ENCODE data around the gene ARHGEF38.

The ARHGEF38 gene, protein sequence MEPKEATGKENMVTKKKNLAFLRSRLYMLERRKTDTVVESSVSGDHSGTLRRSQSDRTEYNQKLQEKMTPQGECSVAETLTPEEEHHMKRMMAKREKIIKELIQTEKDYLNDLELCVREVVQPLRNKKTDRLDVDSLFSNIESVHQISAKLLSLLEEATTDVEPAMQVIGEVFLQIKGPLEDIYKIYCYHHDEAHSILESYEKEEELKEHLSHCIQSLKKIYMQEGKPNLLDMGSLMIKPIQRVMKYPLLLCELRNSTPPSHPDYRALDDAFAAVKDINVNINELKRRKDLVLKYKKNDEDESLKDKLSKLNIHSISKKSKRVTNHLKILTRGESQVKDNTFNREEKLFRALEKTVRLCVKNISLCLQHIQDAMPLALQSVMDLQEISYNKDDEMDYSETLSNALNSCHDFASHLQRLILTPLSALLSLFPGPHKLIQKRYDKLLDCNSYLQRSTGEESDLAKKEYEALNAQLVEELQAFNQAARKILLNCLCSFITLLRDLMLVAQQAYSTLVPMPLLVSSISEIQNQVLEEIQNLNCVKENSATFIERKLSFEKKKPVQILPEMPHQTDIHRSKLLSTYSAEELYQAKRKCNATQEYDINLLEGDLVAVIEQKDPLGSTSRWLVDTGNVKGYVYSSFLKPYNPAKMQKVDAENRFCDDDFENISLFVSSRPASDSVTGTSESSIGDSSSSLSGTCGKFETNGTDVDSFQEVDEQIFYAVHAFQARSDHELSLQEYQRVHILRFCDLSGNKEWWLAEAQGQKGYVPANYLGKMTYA

DNA sequence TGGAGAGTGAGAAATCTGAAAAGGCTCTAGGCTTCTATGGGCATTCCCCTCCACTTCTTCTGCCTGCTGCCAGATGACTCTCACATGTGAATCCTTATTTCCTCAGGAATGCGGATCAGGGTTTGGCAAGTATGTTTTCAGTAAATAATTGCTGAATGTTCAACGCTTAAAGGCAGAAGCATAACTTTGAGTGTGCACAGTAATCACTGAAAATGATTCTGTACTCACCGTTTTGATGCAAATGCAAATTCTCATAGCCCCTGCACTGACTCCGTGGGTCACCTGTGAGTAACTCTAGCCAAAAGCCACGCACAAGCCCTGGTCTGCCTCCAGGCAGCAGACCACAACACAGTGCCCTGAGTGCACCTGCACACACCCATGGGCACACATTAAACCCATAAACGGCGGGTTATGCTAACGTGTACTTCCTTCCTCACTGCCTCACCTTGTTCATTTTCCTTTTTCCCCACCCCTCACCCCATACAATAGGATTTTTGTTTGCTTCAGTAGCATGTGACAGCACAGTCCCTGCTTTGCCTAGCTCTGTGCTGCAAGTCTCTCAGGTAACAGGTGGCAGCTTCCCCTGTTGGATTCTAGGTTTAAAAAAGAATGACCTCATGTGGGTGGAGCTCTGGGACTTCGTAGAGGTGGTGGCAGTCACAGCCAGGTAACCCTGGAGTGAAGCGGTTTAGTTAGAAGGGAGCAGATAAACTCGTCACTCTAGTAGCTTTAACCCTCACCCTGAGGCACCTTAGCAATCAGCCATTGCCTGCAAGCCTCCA, at the start of gene ARHGEF38:
TSS of gene ARHGEF38 (plus strand) at position 656 of the 782 bp plus-strand sequence. CDS start 146 bp downstream, outside the sequence.
- no peak for DNase-seq

DNA sequence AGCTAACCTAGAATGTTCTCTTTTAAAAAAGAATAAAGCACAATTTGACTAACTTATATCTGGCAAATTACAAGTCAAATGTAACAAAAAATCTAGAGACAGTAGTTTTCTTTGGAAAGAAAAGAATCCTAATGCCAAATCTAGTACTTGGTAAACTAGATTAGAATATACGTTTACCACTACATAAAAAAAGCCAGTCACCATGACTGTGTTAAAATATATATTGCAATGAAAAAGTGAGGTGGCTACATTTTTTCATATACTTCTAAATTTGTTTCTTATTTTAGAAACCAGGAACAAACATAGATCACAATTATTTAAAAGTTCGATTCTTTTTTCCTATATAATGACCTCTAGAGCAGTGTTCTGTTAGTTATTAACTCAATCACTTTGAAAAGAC, 48.9 kb upstream of the ARHGEF38 start:
- no peak for DNase-seq

DNA sequence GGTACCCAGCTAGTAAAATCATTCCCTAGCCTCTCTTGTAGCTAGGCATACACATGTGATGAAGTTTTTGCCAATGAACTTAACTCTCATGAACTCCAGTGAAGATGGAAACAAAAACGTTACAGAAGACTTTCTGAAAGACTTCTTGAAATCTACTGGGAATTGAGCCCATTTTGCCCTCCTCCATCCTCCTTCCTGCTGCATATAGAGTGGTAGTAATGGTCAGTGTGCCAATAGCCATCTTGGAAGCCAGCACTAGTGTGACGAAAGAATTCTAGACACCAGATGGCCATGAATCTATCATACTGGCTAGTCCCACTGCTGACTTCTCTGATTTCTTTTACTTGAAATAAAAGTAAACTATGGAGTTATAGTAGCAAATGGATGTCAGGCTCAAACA, 47.7 kb upstream of the ARHGEF38 start:
- DNase-seq, result no peak

DNA sequence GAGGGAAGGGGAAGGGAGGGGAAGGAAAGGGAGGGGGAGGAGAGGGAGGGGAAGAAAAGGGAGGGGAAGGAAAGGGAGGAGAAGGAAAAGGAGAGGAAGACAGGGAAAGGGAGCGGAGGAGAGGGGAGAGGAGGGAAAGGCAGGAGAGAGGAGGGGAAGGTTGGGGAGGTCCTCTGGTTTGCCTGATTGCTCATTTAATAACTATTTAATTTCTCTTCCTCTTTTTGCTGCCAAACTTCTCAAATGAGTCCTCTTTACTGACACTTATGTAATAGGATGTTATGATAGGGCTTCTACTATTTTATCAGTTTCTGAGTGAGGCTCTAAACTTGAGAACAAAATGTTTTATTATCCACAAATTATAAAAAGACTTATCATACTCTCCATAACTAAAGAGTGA, 43.1 kb upstream of the ARHGEF38 start:
- DNase-seq, result no peak

DNA sequence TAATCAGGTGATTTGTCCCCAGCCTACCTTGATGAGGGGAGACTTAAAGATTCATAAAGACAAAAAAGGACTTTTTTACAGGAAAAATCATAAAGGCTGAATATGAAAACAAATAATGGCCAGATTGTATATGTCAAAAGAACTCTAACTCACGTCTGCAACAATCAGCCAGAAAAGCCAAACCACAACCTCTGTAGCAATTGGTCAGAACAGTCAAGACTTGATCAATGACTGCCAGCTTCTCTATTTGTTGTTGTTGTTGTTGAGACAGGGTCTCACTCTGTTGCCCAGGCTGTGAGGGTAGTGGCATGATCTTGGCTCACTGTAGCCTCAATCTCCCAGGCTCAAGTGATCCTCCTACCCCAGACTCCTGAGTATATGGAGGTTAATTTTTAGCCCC, 42.7 kb upstream of the ARHGEF38 start:
- no peak for DNase-seq

DNA sequence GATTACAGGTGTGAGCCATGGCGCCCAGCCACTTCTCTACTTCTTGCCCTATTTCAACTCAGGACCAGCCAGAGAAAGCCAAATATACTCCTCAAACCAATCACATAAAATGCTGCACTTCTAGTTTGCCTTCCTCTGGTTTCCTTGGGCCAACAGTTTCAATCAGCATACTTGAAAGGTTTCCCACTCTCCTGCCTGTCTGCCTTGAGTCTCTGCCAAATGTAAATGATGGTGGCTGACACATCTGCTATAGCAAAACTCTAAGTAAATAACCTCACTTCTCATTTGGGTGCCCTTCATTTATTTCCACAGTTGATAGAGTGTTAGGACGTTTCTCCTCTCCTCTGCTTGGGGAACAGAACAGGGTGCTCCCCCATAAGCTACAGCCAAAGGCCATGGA, 42.2 kb upstream of the ARHGEF38 start:
- no peak for DNase-seq

DNA sequence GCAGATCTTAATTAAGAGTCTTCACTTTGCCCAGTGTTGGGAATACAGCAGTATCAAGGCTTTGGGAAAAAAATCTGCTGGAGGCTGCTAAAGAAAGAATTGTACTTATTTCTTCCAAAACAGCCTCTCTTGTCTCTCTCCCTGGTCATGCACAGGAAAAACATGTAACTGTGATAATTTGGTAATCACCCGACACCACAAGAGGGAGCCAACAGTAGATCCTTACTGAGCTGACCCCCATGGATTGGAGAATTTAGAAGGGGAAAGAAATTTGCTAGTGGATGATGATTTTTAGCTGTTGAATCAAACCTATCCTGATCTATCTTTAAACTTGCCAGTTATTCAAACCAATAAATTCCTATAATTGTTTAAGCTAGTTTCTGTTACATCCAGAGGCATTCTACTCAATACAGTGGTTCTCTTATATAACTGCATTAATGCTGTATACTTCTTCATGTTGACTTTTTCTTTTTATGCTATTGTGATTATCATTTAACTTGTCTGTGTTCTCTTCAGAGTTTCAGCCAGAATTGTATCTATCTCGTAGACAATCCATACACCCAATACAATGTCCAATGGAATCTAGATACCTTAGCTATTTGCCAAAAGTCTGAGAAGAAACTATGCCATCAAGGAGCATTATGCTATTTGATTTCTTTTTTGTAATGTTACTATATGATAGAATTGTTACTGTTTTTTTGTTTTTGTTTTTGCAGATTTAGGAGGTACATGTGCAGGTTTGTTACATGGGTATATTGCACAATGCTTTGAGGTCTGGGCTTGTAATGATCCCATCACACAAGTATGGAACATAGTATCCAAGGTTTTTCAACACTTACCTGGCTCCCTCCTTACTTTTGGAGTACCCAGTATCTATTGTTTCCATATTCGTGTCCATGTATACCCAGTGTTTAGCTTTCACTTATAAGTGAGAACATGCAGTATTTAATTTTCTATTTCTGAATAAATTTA, 31.3 kb upstream of the ARHGEF38 start:
- DNase-seq, result no peak

DNA sequence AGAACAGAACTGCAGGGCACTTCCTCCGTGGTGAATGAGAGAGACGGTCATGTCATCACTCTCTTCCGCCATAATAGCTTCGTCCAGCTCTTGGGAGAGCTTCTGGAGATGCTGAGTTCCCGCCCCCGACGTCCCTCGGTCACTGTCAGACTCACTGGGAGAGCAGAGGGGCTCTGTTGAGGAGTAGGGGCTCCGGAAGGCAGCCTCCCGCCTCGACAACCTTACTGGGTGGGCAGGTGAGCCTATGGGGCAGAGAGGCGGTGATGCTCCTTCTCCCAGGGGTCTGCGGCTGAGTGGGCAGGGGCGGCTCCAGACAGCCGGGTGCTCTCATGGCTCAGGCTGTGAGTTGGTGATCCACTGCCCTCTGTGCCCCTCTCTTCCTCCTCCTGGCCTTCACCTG, 25.8 kb upstream of the ARHGEF38 start:
- DNase-seq, result no peak

DNA sequence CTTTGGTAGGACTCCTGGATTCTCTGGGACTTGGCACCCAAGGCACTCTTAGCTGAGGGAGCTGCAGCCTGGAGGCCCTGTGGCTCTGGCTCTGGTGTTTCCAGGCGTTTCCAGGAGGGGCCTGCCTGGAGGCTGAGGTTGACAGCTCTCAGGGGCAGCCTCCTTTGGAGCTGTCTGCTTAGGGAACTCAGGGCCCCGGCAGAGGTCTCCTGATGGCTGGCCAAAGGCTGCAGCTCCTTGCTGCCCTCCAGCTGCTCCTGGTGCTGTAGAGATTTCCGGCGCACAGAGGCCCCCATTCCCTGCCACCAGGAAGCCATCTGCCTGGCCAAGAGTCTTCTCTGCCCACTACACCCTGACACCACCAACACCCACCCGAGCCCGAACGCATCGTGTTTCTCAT, 25.3 kb upstream of the ARHGEF38 start:
- DNase-seq, result no peak

DNA sequence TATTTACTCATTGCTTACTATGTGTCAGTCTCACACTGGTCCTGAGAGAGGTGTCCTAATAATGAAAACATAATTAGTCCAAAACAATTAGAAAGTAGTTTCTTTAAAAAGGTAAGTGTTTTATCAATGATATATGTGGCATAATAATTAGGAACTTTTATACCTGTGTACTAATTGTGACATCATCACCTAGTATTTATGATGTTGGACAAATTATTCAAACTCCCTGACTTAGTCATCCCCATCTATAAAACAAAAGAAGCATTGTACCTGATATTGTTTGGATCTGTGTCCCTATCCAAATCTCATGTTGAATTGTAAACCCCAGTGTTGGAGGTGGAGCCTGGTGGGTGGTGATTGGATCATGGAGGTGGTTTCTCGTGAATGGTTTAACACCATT, 15.8 kb upstream of the ARHGEF38 start:
- no peak for DNase-seq

DNA sequence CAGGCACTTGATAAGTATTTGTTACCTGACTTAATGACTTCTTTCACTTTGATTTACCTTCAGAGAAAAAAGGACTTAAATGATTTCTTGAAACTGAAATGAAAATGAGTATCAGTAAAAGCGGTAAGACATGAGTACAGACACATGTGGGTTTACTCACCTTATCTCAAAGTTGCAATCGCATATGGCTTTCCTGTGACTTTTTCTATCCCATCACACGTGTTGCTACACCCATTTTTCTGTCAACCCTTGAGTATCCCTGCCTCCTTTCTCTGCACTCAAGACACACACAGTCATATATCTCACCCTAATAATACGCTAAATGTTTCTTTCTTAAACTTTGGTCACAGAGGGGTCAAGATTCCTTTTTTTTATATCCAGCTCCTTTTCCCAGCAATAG, 11.0 kb upstream of the ARHGEF38 start:
- no peak for DNase-seq

DNA sequence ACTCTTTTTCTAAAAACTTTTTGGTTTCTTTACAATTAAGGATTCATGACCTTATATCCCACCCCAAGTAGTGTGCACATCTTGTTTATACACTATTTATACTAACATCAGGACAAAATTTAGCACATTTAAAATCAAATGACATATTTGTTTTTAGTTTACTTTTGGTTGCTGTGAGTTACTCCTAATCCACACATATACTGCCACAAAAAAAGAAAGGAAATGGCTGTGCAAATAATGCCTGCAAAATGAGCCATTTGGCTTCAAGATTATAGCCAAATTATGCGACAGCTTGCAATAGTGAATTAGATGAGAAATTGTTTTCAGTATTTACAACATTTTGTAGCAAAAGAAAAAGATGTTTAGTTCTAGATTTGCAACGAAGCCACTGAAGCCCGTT, 10.4 kb upstream of the ARHGEF38 start:
- no peak for DNase-seq

DNA sequence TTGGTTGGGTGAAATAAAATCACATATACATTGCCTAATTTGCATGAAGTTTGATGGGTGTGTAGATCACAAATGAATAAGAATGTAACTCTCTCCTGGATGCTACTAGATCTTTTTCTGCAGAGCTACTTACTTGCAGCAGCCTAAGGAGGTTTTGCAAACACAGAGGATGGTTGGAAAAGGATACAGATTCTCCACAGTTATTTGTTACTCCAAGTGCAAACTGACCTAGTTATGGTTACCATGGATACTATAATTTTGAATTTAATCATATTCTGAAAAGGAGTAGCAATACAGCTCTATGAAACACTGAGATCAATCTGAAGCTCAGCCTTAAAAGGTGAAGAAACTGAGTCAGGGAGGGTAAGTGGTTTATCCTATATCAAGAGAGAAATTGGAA, 9.1 kb upstream of the ARHGEF38 start:
- DNase-seq, result no peak

DNA sequence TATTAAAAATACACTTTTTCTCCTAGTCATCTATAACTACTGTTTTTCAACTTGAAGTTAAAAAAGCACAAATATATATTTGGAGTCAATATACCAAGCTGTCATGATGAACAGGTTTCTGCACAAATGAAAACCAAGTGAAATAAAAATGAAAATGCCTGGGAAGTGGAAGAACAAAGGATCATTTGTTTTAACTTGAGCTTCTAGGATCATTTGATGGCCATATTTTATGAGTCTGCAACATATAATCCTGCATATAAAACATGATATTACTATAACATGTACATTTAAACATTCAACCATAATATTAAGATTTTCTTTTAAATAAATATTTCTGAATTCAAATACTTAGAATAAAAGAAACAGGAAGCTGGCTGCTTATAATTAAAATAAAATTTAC, 8.5 kb upstream of the ARHGEF38 start:
- no peak for DNase-seq

DNA sequence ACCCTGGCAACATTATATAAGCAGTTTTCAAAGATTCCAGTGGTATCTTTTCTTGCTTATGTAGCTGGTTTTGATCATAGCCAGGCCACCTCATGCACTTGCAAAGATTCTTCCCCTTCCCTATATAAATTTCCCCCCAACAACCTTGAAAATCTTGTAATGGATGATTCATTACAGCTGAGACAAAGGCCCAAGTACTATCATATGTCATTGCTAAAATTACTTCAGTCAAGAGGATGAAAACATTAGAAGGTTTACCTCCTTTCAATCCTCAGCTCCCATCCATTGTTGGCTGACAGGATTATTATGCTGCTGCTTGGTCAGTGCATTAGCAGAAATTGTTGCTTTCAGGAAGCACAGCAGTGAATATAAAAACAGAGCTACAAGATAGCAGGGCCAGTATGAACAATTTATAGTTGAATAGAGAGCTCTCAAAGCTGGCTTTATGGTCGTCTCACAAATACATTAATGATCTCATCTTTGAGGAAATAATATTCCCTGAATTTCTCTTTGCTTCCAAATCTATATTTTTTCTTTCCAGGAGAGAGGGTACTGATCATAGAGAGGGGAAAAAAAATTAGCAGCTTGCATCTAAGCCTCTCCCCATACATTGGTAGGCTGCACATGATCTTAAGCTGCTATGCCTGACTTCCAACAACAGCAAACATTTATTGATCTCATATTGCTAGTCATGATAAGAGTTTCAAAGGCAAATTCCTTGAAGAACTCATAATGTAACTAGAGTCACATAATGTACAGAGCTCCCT, 7.7 kb upstream of the ARHGEF38 start:
- no peak for DNase-seq

DNA sequence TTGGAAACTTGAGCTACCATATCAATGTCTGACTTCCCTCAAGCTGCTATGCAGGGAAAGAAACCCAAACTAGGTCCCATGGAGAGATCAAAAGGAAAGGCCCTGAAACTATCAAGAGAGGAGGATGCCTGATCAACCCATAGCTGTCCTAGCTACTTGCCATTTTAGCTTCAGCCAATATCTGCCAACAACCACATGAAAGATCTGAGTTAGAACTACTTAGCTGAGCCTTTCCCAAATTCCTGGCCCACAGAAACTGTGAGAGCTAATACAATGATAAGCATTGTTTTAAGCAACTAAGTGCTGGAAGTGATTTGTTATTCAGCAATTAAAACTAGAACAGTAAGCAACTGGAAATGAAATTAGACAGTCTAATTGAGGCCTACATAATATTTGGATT, 6.3 kb upstream of the ARHGEF38 start:
- DNase-seq, result no peak

DNA sequence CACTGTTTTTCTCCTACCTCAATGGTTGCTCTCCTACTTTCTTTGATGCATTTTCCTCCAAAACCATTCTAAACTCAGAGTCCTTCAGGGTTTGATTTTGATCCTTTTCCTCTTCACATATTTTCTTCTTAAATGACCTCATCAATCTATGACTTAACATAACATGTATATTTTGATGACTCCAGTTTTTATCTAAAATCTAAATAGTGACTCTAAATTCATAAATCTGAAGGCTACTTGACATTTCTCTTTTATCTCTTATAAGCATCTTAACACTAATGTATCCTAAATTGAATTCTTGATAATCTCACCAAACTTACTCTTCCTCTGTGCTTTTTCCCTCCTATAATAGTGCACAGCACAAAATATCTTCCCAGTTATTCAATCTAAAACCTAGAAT, 4.7 kb upstream of the ARHGEF38 start:
- DNase-seq, result no peak

DNA sequence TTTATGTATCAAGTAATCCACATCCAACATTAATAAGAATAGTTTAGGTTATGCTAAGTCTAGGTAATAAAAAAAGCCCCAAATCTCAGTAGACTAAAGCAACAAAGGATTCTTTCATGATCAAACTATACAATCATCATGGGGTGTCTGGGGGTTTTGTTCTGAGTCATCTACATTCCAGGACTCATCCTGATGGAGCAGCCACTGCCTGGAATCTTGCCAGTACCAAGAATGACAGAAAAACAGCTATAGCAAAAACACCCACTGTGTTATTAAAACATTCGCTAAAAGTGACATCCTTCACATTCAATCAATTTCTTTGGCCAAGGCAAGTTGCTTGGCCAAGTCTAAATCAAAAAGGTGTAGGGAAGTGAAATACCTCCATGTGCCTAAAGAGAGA, 3.9 kb upstream of the ARHGEF38 start:
- no peak for DNase-seq

DNA sequence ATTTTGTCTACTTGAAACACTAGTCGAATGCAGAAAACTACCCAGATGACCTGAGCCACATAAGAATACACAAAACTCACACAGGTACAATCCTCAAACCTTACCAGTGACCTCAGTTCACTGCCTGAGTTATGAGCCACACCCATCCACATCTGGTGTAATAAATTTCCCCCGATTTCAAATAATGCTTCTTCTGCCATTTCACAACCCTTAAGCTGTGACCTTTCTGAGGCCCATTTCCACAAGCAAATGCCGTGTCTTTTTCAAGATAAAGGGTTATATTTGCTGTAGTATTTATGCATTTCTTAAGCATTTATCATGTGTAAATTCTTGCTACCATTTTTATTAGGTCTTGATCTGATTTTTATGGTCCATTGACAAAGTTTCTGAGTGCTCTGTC, 1.8 kb upstream of the ARHGEF38 start:
- DNase-seq, result no peak

DNA sequence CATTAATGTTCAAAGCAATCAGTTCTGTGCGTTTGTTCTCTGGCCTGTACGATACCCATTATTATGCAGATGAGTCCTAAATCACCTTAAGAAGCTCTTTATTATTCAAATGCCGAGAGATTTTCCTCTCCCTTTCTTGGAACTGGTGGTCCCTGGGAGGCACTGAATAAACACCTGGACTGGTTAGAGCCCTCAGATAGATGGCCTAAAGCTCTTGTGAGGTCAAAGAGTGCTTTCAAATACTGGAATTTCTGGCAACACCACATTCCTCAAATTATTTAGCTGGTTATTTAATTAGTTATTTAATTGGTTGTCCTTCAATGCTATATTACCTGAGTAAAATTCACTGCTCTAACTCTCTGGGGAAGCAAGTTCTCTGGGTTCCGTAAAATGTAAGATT, 3.0 kb downstream of the ARHGEF38 start:
- no peak for DNase-seq

DNA sequence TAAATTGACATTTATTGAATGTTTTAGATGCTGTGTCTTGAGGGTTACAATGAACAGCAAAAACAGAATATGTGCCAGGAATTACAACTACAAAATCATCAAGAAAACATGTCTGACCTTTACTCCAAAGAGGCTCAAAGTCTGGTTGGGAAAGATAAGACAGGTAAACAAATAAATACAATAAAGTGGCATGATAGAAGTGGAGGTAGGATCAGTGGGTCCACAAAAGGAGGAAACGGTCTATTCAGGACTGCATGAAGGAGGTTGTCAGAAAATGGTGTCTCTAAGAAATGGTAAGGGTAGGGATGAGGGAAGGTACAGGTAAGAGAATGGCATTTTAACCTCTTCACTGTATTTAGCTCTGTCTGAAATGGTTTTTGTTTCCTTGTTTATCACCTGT, 3.8 kb downstream of the ARHGEF38 start:
- no peak for DNase-seq

DNA sequence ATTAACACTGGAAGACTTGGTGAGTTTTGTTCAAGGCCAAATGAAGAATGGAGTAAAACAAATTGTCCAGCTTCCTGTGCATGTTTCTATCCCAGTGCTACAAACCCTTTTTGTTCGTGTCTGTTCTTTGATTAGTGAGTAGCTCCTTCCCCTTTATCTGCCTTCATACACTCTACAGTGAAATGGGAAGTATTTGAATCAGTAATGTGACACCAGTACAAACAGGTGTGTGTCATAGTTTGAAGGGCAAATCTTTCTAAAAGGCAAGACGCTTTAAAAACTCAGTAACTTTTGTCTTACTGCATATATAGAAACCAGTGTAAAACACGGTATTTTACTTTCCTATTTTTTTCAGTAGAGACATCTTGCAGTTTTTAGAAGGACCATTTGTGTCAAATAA, 5.9 kb downstream of the ARHGEF38 start:
- no peak for DNase-seq

Data from GOT3 (cell line).